Sigmoid colon (tissue), 4 donors: ENCODE measurements around the gene CCL7.

ENCODE experiments used
- POLR2A ChIP-seq, 2 donors: fragments of 450-650 bp; IDR thresholded peaks; one replicate each; pipeline ENCODE4 v1.6.1; 2016; ENCODE audit warnings: antibody characterized with exemption in 2 of 2, mild to moderate bottlenecking in 2 of 2, moderate library complexity in 2 of 2
- POLR2AphosphoS5 ChIP-seq, 4 donors: sonication (generic); formaldehyde crosslinking; IDR thresholded peaks; one replicate each; pipeline ENCODE4 v1.6.1; 2017; ENCODE audit warnings: antibody characterized with exemption in 4 of 4
- TF ChIP-seq, protein P1 (sequence below), 4 experiments: fragments of 450-650 bp in 3 of 4; fragments of 200-600 bp in 1 of 4; IDR thresholded peaks; one replicate each; pipeline ENCODE4 v1.5.1; 2016 to 2019; ENCODE audit warnings: antibody characterized with exemption in 4 of 4, mild to moderate bottlenecking in 3 of 4, moderate library complexity in 2 of 4

DNA sequence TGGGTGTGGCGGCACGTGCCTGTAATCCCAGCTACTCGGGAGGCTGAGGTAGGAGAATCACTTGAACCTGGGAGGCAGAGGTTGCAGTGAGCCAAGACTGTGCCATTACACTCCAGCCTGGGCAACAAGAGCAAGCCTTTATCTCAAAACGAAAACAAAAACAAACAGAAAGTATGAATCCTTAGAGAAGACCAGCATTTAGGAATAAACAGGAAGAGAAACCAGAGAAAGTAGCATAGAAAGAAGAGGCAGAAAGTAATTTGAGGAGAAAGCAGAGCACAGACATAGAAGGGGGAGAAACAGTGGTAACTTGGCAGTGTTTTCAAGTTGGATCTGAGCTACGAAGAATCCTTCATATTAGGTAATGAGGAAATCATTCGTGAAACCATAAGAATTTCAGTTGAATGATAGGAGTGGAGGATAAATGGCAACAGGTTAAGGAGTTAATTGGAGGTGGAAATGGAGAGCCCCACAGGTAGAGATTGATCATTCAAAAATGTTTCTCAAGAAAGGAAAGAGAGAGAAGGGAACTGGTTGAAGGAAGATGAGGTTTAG, 24.6 kb upstream of the CCL7 start:
- TF ChIP-seq, protein P1, sequence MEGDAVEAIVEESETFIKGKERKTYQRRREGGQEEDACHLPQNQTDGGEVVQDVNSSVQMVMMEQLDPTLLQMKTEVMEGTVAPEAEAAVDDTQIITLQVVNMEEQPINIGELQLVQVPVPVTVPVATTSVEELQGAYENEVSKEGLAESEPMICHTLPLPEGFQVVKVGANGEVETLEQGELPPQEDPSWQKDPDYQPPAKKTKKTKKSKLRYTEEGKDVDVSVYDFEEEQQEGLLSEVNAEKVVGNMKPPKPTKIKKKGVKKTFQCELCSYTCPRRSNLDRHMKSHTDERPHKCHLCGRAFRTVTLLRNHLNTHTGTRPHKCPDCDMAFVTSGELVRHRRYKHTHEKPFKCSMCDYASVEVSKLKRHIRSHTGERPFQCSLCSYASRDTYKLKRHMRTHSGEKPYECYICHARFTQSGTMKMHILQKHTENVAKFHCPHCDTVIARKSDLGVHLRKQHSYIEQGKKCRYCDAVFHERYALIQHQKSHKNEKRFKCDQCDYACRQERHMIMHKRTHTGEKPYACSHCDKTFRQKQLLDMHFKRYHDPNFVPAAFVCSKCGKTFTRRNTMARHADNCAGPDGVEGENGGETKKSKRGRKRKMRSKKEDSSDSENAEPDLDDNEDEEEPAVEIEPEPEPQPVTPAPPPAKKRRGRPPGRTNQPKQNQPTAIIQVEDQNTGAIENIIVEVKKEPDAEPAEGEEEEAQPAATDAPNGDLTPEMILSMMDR (IDR thresholded peaks at IDR 0.05): no peak
- TF ChIP-seq POLR2AphosphoS5 (IDR thresholded peaks at IDR 0.05): no peak
- no peak for TF ChIP-seq POLR2A (IDR thresholded peaks at IDR 0.05)
